ENCODE results near the gene PRRC2C. TPM values are rescaled to one million over a fixed set of nuclear protein-coding genes. Genes with fewer than 3 reads are reported as not detected.

PRRC2C gene
- total and polyA plus RNA-seq, 2 of the 13 experiments (the other 11 are each of a cell fraction or from before 2014, with no cell fraction given) = 46.2 to 57.0 TPM

- Histone ChIP-seq H3K4me2 (ENCODE audit: low read depth, low read length) (no peak overlapping the region), H4K20me1 (ENCODE audit: insufficient read depth, low read length) (no peaks in the 10 kb centered on the region), H3K9ac (ENCODE audit: insufficient read depth, low read depth, low read length) (no peak overlapping the region), H3K27ac (ENCODE audit: extremely low read length, insufficient read depth, low read length) (no peak overlapping the region), H3K4me1 (ENCODE audit: insufficient read depth, low read length) (peaks cover 14% of the 10 kb centered on the region), H3K27me3 (ENCODE audit: control insufficient read depth in 1 of 2, insufficient read depth in 2 of 2, low read length in 2 of 2) (peaks cover 2 to 3% of the 10 kb centered on the region in 2 experiments; a peak in 2 of 5 replicates), H3K79me2 (ENCODE audit: insufficient read depth, low read length) (no peaks in the 10 kb centered on the region), H3K36me3 (replicated peaks in 1 of 2; ENCODE audit: control insufficient read depth in 1 of 2, insufficient read depth in 2 of 2, low read length in 2 of 2) (no peaks in the 10 kb centered on the region), H3K4me3 (replicated peaks in 1 of 3; ENCODE audit: insufficient read depth in 1 of 3, low read depth in 2 of 3, low read length in 3 of 3) (no peak overlapping the region), H2AFZ (ENCODE audit: low read length) (no peak overlapping the region), H3K9me3 (ENCODE audit: low read length) (no peaks in the 10 kb centered on the region)
- TF ChIP-seq RFX5 (IDR thresholded peaks at IDR 0.05; ENCODE audit: low read depth, low read length) = no peak
- TF ChIP-seq REL (CRISPR knock-in tag; conservative IDR thresholded peaks at IDR 0.05) = no peak
- TF ChIP-seq ZNF691 (CRISPR knock-in tag; IDR thresholded peaks at IDR 0.05; ENCODE audit: borderline replicate concordance, low read depth) = no peak
- no peak for TF ChIP-seq ZMYM3 (CRISPR knock-in tag; IDR thresholded peaks at IDR 0.05)
- TF ChIP-seq RXRA (CRISPR knock-in tag; IDR thresholded peaks at IDR 0.05) = no peak
- TF ChIP-seq POLR2AphosphoS5 (IDR thresholded peaks at IDR 0.05; ENCODE audit: low read depth, low read length) = no peak
- no peak for TF ChIP-seq ZNF800 (CRISPR knock-in tag; IDR thresholded peaks at IDR 0.05)
- no peak for TF ChIP-seq ZBTB1 (CRISPR knock-in tag; IDR thresholded peaks at IDR 0.05; ENCODE audit: borderline replicate concordance)
- no peak for TF ChIP-seq ZSCAN5A (CRISPR knock-in tag; IDR thresholded peaks at IDR 0.05; ENCODE audit: borderline replicate concordance)
- TF ChIP-seq MAZ (IDR thresholded peaks at IDR 0.05; ENCODE audit: borderline replicate concordance, low read depth, low read length) = no peak
- TF ChIP-seq MAZ (CRISPR knock-in tag; IDR thresholded peaks at IDR 0.05; ENCODE audit: low read depth) = no peak
- TF ChIP-seq REPIN1 (CRISPR knock-in tag; IDR thresholded peaks at IDR 0.05; ENCODE audit: borderline replicate concordance, low read depth) = no peak
- TF ChIP-seq ZNF75D (CRISPR knock-in tag; IDR thresholded peaks at IDR 0.05; ENCODE audit: borderline replicate concordance) = no peak
- TF ChIP-seq SIX4 (CRISPR knock-in tag; IDR thresholded peaks at IDR 0.05) = no peak
- no peak for TF ChIP-seq SALL1 (CRISPR knock-in tag; IDR thresholded peaks at IDR 0.05)
- no peak for TF ChIP-seq DNMT3B (CRISPR knock-in tag; conservative IDR thresholded peaks at IDR 0.05)
- no peak for TF ChIP-seq CSRNP2 (CRISPR knock-in tag; conservative IDR thresholded peaks at IDR 0.05; ENCODE audit: low read depth)
- no TSS peak for BruUV-seq (replicated peaks)
- DNase-seq (ENCODE audit: low spot score) = no peak
- 40% methylated on average over 2 of the region's 2 CpGs for WGBS (ENCODE audit: low lambda C conversion rate)
- in situ Hi-C loops (cut with HindIII; ENCODE audit: extremely low pct_ligation_motif_present, low pct_unique_long_range_greater_than_20kb) (no loop called here), intact Hi-C loops (cut with micrococcal nuclease; ENCODE audit: unreplicated experiment) (loop anchor here (5.0 kb wide), 1 partner anchor 982 kb away; no protein-coding TSS in a partner anchor)
- POLR2A ChIA-PET = no interaction called here
- FAIRE-seq = no peak
- CTCF ChIA-PET (ENCODE audit: low intra/inter-chr PET ratio, low total read pairs) = no interaction called here
- ATAC-seq = no peak
Observed at GRCh38 chr1:171635661-171636060, 150.3 kb downstream of the PRRC2C start.

All from HepG2 (cell line).